ENCODE measurements around the gene RNF182. TPM values are rescaled to one million over a fixed set of nuclear protein-coding genes. Genes with fewer than 3 reads are reported as not detected.

Gene RNF182
- total RNA-seq, 1 experiment from 2014 or later, result 0.20 TPM

DNA sequence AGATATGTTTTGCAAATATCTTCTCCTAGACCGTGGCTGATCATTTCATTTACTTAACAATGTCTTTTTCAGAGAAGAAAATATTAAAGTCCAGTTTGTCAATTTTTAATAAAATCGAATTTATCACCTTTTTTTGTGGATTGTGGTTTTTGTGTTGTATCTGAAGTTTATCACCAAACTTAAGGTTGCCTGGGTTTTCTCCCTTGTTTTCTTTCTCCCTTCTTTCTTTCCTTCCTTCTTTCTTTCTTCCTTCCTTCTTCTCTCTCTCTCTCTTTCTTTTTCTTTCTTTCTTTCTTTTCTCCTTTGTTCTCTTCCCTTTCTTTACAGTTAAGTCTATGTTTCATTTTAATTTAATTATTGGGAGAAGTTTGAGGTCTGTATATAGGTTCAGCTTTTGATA, 68.7 kb downstream of the RNF182 start:
- H3K4me3 ChIP-seq, result no peak overlapping the region
- H3K27ac ChIP-seq, result no peak overlapping the region
- no peaks in the 10 kb centered on the region for H3K4me1 ChIP-seq
- H3K27me3 ChIP-seq, result no peaks in the 10 kb centered on the region
- no peak for DNase-seq
- H3K9me3 ChIP-seq (replicated peaks), result no peaks in the 10 kb centered on the region
- H3K36me3 ChIP-seq, result no peaks in the 10 kb centered on the region

- no peaks in the 10 kb centered on the region for H3K9me3 ChIP-seq (replicated peaks)
- H3K27ac ChIP-seq, result no peak overlapping the region
- no peaks in the 10 kb centered on the region for H3K36me3 ChIP-seq
- no peak for DNase-seq
- H3K4me3 ChIP-seq, result no peak overlapping the region
- H3K27me3 ChIP-seq, result no peaks in the 10 kb centered on the region
- no peaks in the 10 kb centered on the region for H3K4me1 ChIP-seq
Observed at GRCh38 chr6:13998356-13998755, 73.6 kb downstream of the RNF182 start.

GRCh38 chr6:14000901-14001300, 76.1 kb downstream of the RNF182 start:
- no peaks in the 10 kb centered on the region for H3K36me3 ChIP-seq
- no peak for DNase-seq
- no peaks in the 10 kb centered on the region for H3K27me3 ChIP-seq
- H3K4me1 ChIP-seq, result no peaks in the 10 kb centered on the region
- no peak overlapping the region for H3K27ac ChIP-seq
- no peak overlapping the region for H3K4me3 ChIP-seq
- no peaks in the 10 kb centered on the region for H3K9me3 ChIP-seq (replicated peaks)

DNA sequence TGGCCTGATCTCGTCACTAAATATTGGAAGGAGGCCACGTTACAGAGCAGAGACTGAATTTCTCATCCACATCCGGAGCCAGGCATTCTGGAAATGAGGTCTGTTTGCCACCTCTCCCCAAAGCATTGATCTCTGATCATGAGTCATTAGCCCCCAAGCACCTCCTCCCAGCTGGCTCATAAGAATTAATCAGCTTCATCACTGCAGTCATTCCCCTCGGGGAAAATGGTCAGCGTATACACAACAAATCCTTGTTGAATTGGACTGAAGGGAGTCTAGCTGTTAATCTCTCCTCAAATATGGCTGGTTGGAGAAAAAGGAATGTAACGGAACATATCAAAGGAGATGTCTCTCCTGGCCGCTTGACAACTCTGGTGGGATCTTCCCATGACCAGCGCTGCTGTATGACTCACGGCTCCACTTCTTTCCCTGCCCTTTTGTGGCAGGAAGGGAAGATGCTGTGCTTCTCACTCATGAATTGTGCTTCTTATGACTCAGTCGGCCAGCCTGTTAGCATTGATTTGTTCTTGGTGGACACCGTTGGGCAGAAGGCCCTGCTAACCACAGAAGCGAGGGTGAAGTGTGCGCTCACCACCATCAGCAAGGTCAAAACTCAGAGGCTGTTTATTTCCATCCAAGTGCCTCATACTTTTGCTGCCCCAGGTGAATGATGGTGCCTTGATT, 76.7 kb downstream of the RNF182 start:
- Histone ChIP-seq H3K27ac (no peak overlapping the region), H3K36me3 (no peaks in the 10 kb centered on the region), H3K4me3 (no peak overlapping the region), H3K9me3 (replicated peaks) (no peaks in the 10 kb centered on the region), H3K27me3 (no peaks in the 10 kb centered on the region), H3K4me1 (no peaks in the 10 kb centered on the region)
- peak in 1 of 2 experiments; percentile 4 for DNase-seq

DNA sequence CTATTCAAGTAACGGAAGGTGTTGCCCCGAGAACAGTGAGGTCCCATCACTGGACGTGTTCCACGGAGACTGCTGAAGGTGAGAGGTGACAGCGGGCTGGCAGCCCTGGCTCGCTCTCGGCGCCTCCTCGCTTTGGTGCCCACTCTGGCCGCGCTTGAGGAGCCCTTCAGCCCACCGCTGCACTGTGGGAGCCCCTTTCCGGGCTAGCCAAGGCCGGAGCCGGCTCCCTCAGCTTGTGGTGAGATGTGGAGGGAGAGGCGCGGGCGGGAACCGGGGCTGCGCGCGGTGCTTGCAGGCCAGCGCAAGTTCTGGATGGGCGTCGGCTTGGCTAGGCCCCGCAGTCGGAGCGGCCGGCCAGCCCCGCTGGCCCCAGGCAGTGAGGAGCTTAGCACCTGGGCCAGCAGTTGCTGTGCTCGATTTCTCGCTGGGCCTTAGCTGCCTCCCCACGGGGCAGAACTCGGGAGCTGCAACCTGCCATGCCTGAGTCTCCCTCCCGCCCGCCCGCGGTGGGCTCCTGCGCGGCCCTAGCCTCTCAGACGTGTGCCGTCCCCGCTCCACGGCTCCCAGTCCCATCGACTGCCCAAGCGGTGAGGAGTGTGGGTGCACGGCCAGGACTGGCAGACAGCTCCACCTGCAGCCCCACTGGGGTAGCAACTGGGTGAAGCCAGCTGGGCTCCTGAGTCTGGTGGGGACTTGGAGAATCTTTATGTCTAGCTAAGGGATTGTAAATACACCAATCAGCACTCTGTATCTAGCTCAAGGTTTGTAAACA, 77.6 kb downstream of the RNF182 start:
- DNase-seq, result no peak
- H3K4me3 ChIP-seq, result no peak overlapping the region
- H3K36me3 ChIP-seq, result no peaks in the 10 kb centered on the region
- H3K27ac ChIP-seq, result no peak overlapping the region
- H3K27me3 ChIP-seq, result no peaks in the 10 kb centered on the region
- H3K4me1 ChIP-seq, result no peaks in the 10 kb centered on the region
- H3K9me3 ChIP-seq (replicated peaks), result no peaks in the 10 kb centered on the region

- Histone ChIP-seq H3K4me3 (no peak overlapping the region), H3K27me3 (no peaks in the 10 kb centered on the region), H3K9me3 (replicated peaks) (no peaks in the 10 kb centered on the region), H3K27ac (no peak overlapping the region), H3K36me3 (no peaks in the 10 kb centered on the region), H3K4me1 (no peaks in the 10 kb centered on the region)
- no peak for DNase-seq
Observed at GRCh38 chr6:14004258-14004657, 79.5 kb downstream of the RNF182 start.

DNA sequence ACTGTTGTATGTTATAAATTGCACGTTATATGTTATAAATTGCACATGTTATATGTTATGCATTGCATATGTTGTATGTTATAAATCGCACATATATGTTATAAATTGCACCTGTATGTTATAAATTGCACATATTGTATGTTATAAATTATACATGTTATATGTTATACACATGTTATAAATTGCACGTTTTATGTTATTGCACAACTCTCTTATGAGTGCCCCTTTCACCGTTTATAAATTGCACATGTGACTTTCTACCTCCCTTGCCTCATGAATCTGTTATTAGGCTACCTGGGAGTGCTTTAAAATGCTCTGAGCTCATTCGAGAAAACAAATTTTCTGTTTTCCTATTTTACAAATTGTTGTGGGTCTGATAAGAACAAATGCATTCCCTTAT, 84.1 kb downstream of the RNF182 start:
- Histone ChIP-seq H3K4me3 (no peak overlapping the region), H3K36me3 (no peaks in the 10 kb centered on the region), H3K9me3 (replicated peaks) (no peaks in the 10 kb centered on the region), H3K4me1 (no peaks in the 10 kb centered on the region), H3K27me3 (no peaks in the 10 kb centered on the region), H3K27ac (no peak overlapping the region)
- no peak for DNase-seq

DNA sequence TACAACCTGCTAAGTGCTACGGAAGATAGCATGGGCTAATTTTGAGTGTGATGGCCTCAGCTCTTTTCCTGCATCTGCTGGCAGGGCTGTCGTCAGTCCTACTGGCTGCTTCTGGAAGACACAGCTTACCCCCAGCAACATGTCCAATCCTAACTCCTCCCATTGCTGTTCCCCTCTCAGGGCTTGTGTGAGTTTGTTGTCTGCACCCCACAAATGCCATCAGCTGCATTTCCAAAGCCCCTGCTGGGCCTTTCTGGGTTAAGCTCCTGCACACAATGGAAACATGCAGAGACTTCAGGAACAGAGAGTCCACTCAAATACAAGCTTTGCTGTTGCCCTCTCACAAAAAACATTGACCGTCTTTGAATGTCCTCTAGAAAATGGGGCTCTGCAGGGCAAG, 84.7 kb downstream of the RNF182 start:
- Histone ChIP-seq H3K36me3 (no peaks in the 10 kb centered on the region), H3K4me1 (no peaks in the 10 kb centered on the region), H3K4me3 (no peak overlapping the region), H3K27me3 (no peaks in the 10 kb centered on the region), H3K9me3 (replicated peaks) (no peaks in the 10 kb centered on the region), H3K27ac (no peak overlapping the region)
- no peak for DNase-seq

- Histone ChIP-seq H3K27ac (no peak overlapping the region), H3K9me3 (replicated peaks) (no peaks in the 10 kb centered on the region), H3K4me1 (no peaks in the 10 kb centered on the region), H3K4me3 (no peak overlapping the region), H3K36me3 (no peaks in the 10 kb centered on the region), H3K27me3 (no peaks in the 10 kb centered on the region)
- DNase-seq, result no peak
Observed at GRCh38 chr6:14010275-14010674, 85.5 kb downstream of the RNF182 start.

DNA sequence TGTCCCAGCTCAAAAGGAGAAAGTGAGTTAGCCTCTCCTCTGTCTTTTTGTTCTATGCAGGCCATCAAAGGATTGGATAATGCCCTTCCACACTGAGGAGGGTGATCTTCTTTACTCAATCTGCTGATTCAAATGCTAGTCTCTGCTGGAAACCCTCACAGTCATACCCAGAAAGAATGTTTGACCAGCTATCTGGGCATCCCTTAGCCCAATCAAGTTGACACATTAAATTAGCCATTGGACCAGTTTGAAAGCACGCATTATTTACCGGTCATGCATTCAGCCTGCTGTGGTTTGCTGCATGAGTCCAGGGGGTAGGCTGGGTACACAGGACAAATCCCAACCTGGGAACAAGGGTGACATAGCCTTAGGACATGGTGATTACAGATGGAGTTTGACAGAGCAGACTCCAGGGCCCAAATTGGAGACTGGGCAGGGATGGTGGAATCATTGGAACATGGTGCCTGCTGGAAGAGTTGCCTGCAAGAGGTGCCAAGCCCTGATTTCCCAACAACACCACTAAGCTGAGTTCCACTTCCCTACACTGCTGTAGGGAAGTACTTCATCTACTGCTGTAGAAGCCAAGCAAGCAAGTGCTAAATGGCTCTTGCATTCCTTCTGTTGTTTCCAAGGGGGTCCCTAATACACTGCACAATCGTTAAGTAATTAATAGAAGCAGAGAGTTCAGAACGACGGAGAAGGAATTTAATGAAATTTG, 87.7 kb downstream of the RNF182 start:
- no peak overlapping the region for H3K27ac ChIP-seq
- H3K4me1 ChIP-seq, result no peaks in the 10 kb centered on the region
- DNase-seq, result no peak
- H3K27me3 ChIP-seq, result no peaks in the 10 kb centered on the region
- H3K9me3 ChIP-seq (replicated peaks), result no peaks in the 10 kb centered on the region
- no peak overlapping the region for H3K4me3 ChIP-seq
- no peaks in the 10 kb centered on the region for H3K36me3 ChIP-seq

DNA sequence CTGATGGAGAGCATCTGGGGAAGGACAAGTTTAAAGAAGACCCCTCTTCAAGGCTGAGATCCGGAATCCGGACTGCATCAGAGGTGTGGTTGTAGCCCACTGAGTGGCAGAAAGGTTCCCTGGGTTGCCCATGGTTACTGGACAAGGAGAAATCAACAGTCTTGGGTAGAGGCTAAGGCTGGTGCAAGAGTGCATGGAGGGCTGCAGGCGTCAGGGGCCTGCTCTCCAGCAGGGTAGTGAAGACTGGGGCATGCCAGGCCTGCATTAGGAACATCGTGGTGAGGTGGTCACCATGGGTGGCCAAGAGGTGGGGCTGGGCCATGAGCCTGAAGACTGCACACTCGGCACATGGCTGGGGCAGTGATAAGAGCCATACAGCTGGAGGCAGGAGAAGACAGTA, 91.2 kb downstream of the RNF182 start:
- Histone ChIP-seq H3K4me1 (no peaks in the 10 kb centered on the region), H3K27ac (no peak overlapping the region), H3K4me3 (no peak overlapping the region), H3K9me3 (replicated peaks) (no peaks in the 10 kb centered on the region), H3K27me3 (no peaks in the 10 kb centered on the region), H3K36me3 (no peaks in the 10 kb centered on the region)
- no peak for DNase-seq

- DNase-seq, result no peak
- Histone ChIP-seq H3K36me3 (no peaks in the 10 kb centered on the region), H3K27ac (no peak overlapping the region), H3K27me3 (no peaks in the 10 kb centered on the region), H3K4me1 (no peaks in the 10 kb centered on the region), H3K9me3 (replicated peaks) (no peaks in the 10 kb centered on the region), H3K4me3 (no peak overlapping the region)
Observed at GRCh38 chr6:14016432-14016831, 91.7 kb downstream of the RNF182 start.

DNA sequence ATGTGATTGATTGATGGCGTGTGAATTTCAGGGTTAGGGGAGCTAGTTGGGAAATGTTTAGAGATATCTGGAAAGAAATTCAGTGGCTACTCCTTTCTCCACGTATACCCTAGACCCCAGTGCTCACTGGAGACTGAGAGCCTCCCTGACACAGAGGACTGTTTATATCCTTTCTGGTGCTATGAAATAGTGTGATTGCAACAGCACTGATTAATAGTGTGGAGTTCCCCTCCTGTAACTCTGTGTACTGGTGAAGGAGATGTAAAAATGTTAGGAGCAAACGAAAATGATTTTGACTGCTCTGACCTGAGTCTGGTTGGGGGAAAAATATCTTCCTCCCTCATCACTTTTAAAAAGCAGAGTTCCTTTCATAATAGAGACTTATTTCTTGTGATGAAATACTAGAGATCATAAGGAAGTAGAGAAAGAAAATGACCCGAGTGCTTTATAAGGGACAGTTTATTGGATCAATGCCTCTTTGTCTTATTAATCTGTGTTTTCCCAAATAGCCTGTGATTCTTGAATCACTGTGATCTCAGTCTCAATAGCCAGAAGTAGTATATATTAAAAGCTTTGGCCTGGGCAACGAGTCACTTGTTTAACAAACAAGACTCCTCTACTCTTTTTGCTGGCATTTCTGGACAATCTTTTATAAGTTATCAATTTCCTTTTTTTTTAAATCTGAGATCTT, 92.3 kb downstream of the RNF182 start:
- H3K27ac ChIP-seq, result no peak overlapping the region
- no peak for DNase-seq
- no peaks in the 10 kb centered on the region for H3K36me3 ChIP-seq
- no peaks in the 10 kb centered on the region for H3K27me3 ChIP-seq
- H3K4me1 ChIP-seq, result no peaks in the 10 kb centered on the region
- no peak overlapping the region for H3K4me3 ChIP-seq
- H3K9me3 ChIP-seq (replicated peaks), result no peaks in the 10 kb centered on the region

- Histone ChIP-seq H3K27me3 (no peaks in the 10 kb centered on the region), H3K27ac (no peak overlapping the region), H3K36me3 (no peaks in the 10 kb centered on the region), H3K4me3 (no peak overlapping the region), H3K9me3 (replicated peaks) (no peaks in the 10 kb centered on the region), H3K4me1 (no peaks in the 10 kb centered on the region)
- DNase-seq, result no peak
Observed at GRCh38 chr6:14017626-14018475, 93.1 kb downstream of the RNF182 start.

All from SJCRH30 (cell line).